Activated naive CD4-positive, alpha-beta T cell treated with anti-CD3 and anti-CD28 coated beads for 36 hours (primary cell): ENCODE data around the gene C12orf60. TPM values are rescaled to one million over a fixed set of nuclear protein-coding genes. Genes with fewer than 3 reads are reported as not detected.

Experiments
- CTCF ChIA-PET: fragments of 350-600 bp; sonication (Branson Sonifier 250); formaldehyde crosslinking; loops from one replicate; lab custom pipeline; 2021; ENCODE audit warnings: antibody characterized with exemption; lab: Charles Lee
- DNase-seq: peaks from one replicate; pipeline ENCODE4 v3.0.0-alpha.2; 2020
- H3K27ac Mint-ChIP-seq: one replicate; pipeline ENCODE4 v1.8.0; 2021; ENCODE audit warnings: mild to moderate bottlenecking, mixed read lengths
- H3K27me3 Mint-ChIP-seq: one replicate; pipeline ENCODE4 v1.8.0; 2021; ENCODE audit warnings: low read depth, mixed read lengths
- H3K36me3 Mint-ChIP-seq: one replicate; pipeline ENCODE4 v1.8.0; 2021; ENCODE audit warnings: low read depth, mixed read lengths
- H3K4me1 Mint-ChIP-seq: one replicate; pipeline ENCODE4 v1.8.0; 2021; ENCODE audit warnings: low read depth, mixed read lengths
- H3K4me3 Mint-ChIP-seq: one replicate; pipeline ENCODE4 v1.8.0; 2021; ENCODE audit warnings: mild to moderate bottlenecking, moderate library complexity, mixed read lengths
- H3K9me3 Mint-ChIP-seq: one replicate; pipeline ENCODE4 v1.8.0; 2021; ENCODE audit warnings: mixed read lengths
- intact Hi-C: fragments of 100-400 bp; cut with micrococcal nuclease; formaldehyde crosslinking; loops from one replicate; pipeline ENCODE4 v1.15.1; 2023
- total RNA-seq, 2 experiments: library from RNA; stranded (reverse); gene quantifications; one replicate each; pipeline ENCODE4 v1.2.3, GENCODE V29; 2021

C12orf60 gene
- total RNA-seq, 2 experiments from 2014 or later: 2.0 to 3.1 TPM

DNA sequence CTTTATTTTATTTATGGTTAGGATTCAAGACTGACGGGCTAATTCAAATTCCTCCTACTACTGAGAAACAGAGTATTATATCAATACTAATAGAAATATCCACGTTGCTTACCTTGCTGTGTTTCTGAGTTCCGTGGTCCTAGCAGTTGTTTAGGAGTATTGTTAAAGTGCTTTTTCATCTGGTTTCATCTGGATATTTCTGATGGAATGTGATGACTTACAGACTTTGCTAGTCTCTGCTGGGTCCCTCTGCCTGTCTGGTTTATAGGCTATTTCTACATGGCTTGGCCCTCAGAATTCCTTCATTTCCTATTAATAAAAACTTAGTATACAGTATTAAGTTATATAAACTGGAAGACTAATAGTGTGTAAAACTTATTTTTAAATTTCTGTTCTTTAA is 10.5 kb downstream of the C12orf60 start, which contains the start of gene SMCO3:
Gene SMCO3 (minus strand): TSS at position 169 of the 400 bp plus-strand sequence. CDS start 7,502 bp downstream, outside the sequence.
- peaks cover 13% of the 10 kb centered on the region for H3K4me1 Mint-ChIP-seq
- peaks cover 4% of the 10 kb centered on the region for H3K27me3 Mint-ChIP-seq
- peaks cover 4% of the 10 kb centered on the region for H3K9me3 Mint-ChIP-seq
- H3K27ac Mint-ChIP-seq: no peak within 1 kb of the TSS
- CTCF ChIA-PET: interaction anchor here (0.6 kb wide), 1 partner anchor 169 kb away, joined by 3 read pairs; no protein-coding TSS in a partner anchor
- intact Hi-C loops: no loop called here
- DNase-seq: no peak
- H3K4me3 Mint-ChIP-seq: no peak within 1 kb of the TSS
- no peaks in the 10 kb centered on the region for H3K36me3 Mint-ChIP-seq

DNA sequence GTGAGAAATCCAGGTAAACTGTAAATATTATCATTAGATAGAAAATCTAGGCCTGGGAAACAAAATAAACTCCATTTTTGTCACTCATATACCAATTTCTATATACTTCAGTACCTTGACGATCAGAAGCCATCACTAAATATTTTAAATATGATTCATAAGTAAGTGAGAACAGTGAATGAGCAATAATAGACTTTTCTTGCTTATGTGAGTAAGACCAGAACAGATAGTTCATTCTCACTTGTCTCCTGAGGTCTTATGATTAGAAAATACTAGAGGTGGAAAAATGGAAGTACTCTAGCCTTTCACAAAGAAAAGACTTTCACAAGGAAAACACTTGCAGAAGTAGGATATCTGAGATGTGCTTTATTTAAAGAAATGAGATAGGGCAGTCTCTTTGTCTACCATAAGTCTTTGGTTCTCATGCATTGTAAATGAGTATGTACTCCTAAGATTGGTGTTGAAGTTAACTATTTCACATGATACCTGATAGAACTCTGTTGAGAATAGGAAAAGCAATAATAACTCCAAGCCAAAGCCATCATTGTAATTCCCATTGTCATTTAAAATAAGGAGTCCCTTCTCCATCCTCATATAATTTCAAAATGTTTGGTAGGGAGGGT is 20.7 kb downstream of the C12orf60 start:
- CTCF ChIA-PET: interaction anchor here (1.3 kb wide), 2 partner anchors 25 to 171 kb away, joined by 3 to 4 read pairs; no protein-coding TSS in a partner anchor
- Mint-ChIP-seq H3K9me3 (no peaks in the 10 kb centered on the region), H3K36me3 (no peaks in the 10 kb centered on the region), H3K4me1 (peaks cover 22% of the 10 kb centered on the region), H3K27me3 (peaks cover 1% of the 10 kb centered on the region), H3K4me3 (no peak overlapping the region), H3K27ac (no peak overlapping the region)
- DNase-seq: no peak
- intact Hi-C loops: loop anchor here (1.0 to 5.0 kb wide), 4 partner anchors 21 to 748 kb away; partner anchors contain the start of genes C12orf60 and WBP11

DNA sequence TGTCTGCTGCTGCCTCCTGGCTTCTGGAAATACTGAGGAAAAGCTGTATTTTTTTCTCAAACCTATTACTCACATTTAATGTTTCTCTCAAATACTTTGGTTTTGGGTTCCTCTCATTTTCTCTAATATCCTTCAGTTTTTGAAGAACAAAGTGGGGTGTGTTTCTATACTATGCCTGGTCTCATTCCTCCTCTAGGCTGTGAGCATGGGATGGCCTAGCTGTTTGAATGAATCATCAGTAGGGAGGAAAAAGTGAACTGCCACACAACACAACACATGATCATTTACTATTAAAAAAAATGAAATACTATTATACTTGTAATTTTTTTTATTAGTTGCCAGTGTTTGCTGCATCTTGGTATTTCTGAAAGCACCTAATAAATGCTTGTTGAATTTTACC is 21.8 kb downstream of the C12orf60 start:
- DNase-seq: no peak
- Mint-ChIP-seq H3K27me3 (peaks cover 1% of the 10 kb centered on the region), H3K27ac (no peak overlapping the region), H3K9me3 (no peaks in the 10 kb centered on the region), H3K36me3 (no peaks in the 10 kb centered on the region), H3K4me1 (peaks cover 22% of the 10 kb centered on the region), H3K4me3 (no peak overlapping the region)
- intact Hi-C loops: no loop called here
- CTCF ChIA-PET: interaction anchor here (0.6 to 1.4 kb wide), 6 partner anchors 11 to 170 kb away, joined by 3 to 4 read pairs (median 3); no protein-coding TSS in a partner anchor

DNA sequence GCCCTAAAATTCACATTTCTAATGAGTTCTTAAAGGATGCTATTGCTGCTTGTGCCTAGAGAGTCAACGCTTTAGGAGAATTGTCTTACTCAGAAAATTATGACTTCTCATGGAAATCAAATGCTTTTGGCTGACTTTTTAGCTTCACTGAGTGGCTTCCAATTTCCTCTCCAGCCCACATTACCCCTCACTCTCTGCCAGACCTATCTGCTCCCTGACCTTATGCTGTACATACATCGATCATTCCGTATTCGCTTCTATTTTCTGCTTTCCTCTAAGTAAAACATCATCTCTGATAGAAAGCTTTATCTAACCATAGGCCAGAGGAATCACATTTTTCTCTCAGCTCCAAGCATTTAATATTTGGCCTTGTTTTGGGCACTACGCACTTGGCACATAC is 23.0 kb downstream of the C12orf60 start:
- no peaks in the 10 kb centered on the region for H3K9me3 Mint-ChIP-seq
- H3K4me1 Mint-ChIP-seq: peaks cover 22% of the 10 kb centered on the region
- no peaks in the 10 kb centered on the region for H3K36me3 Mint-ChIP-seq
- peaks cover 1% of the 10 kb centered on the region for H3K27me3 Mint-ChIP-seq
- CTCF ChIA-PET: no interaction called here
- no peak overlapping the region for H3K4me3 Mint-ChIP-seq
- DNase-seq: no peak
- H3K27ac Mint-ChIP-seq: no peak overlapping the region
- intact Hi-C loops: no loop called here

DNA sequence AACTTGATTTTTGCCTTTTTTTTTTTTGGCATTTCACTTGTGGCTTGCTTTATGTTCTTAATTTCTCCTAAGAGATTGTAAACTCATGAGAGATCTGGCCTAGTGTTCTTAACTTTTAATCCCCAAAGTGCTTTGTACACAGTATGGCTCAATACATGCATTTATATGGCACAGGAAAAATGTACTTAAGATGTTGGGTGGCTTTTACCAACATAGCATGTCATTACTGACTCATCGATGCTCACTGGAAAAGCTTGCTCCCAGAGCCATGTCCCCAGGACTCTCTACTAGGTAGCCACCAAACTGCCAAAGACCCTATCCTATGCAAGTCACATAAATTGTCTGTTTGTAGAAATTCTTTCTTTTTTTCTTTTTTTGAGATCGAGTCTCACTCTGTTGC is 23.6 kb downstream of the C12orf60 start:
- Mint-ChIP-seq H3K4me3 (no peak overlapping the region), H3K36me3 (no peaks in the 10 kb centered on the region), H3K27me3 (no peaks in the 10 kb centered on the region), H3K9me3 (no peaks in the 10 kb centered on the region), H3K4me1 (peaks cover 22% of the 10 kb centered on the region), H3K27ac (no peak overlapping the region)
- CTCF ChIA-PET: interaction anchor here (2.7 kb wide), 1 partner anchor 168 kb away, joined by 8 read pairs; no protein-coding TSS in a partner anchor
- intact Hi-C loops: no loop called here
- no peak for DNase-seq

DNA sequence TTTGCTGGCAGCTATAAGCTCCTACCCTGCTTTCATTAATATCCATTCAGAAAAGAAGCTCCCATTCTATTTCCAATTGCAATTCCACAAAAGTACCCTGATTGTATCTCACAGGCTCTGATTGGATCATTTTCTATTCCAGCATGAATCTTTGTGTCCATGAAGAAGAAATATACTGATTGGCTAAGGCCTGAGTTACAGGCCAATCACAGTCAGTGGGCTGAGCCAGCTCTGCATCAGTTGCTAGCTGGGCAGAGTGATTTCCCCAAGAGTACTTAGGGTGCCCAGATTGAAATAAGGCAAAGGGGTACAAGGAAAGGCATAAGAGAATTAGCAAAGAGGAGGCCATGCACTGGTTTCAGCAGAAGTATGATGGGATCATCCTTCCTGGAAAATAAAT is 25.4 kb downstream of the C12orf60 start:
- intact Hi-C loops: no loop called here

DNA sequence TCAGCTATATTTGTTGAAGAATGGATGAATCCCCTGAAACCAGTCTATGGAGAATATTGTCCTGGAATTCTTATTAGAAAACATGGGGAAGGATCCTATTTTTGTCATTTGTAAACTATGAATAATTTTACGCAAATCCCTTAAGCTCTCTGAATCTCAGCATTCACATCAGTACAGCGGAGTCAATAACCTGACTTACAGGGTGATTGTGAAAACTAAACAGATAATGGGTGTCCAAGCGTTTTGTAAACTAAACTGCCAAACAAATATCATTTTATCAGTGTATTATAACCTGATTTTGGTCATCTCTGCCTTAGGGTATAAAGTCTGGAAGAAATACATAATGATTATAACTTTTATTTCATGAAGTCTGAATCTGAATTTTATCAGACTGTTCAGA is 29.9 kb downstream of the C12orf60 start:
- H3K27ac Mint-ChIP-seq: no peak overlapping the region
- peaks cover 6% of the 10 kb centered on the region for H3K27me3 Mint-ChIP-seq
- CTCF ChIA-PET: interaction anchor here (0.8 to 1.2 kb wide), 2 partner anchors 10 to 15 kb away, joined by 3 read pairs; partner anchors contain the start of gene ART4
- H3K4me1 Mint-ChIP-seq: no peaks in the 10 kb centered on the region
- H3K4me3 Mint-ChIP-seq: no peak overlapping the region
- H3K36me3 Mint-ChIP-seq: no peaks in the 10 kb centered on the region
- H3K9me3 Mint-ChIP-seq: no peaks in the 10 kb centered on the region
- intact Hi-C loops: no loop called here
- DNase-seq: no peak

More for the DNA sequence above, 25.4 kb downstream of the C12orf60 start:
- Mint-ChIP-seq H3K27me3 (peaks cover under 1% of the 10 kb centered on the region), H3K4me3 (no peak overlapping the region), H3K4me1 (peaks cover 14% of the 10 kb centered on the region), H3K36me3 (no peaks in the 10 kb centered on the region), H3K9me3 (no peaks in the 10 kb centered on the region), H3K27ac (no peak overlapping the region)
- no peak for DNase-seq
- CTCF ChIA-PET: interaction anchor here (0.8 to 2.7 kb wide), 2 partner anchors 9 to 166 kb away, joined by 3 to 8 read pairs; no protein-coding TSS in a partner anchor

DNA sequence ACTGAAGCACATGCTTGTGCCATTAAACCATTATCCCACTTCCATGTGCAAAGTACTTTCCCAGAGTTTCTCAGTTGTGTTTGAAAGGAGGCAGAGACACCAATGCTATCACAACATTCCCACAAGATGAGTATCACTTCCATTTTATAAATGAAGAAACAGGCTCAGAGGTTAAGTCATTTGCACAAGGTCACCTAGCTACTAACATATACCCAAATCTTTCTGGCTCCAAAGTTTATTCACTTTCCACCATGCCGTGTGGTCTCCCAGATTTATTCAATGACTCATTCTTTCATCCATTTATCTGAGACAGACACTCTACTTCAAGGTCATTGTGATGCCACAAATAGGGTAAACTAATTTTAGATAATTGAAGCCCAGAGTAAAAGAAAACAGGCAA is 30.5 kb downstream of the C12orf60 start:
- no peak overlapping the region for H3K27ac Mint-ChIP-seq
- no peak for DNase-seq
- no peaks in the 10 kb centered on the region for H3K36me3 Mint-ChIP-seq
- H3K9me3 Mint-ChIP-seq: no peaks in the 10 kb centered on the region
- CTCF ChIA-PET: no interaction called here
- H3K4me1 Mint-ChIP-seq: no peaks in the 10 kb centered on the region
- no peak overlapping the region for H3K4me3 Mint-ChIP-seq
- intact Hi-C loops: no loop called here
- peaks cover 6% of the 10 kb centered on the region for H3K27me3 Mint-ChIP-seq

DNA sequence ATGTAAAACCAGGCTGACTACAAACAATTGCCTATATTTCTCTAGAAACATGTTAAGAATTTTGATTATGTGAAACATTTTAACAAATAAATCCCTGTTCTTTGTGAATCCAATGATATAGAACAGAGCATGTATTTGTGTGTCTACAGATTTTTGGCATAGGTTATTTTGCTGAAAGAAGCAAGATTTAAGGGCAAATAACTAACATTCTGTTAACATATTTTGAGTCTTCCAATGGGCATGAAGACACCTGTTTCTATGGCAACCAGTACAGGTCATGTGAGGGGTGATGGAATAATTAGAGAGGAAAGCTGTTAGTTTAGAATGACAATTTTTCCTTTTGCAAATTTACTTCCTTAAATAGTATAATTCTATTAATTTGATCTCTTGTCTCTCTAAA is 31.0 kb downstream of the C12orf60 start:
- no peak overlapping the region for H3K4me3 Mint-ChIP-seq
- intact Hi-C loops: no loop called here
- CTCF ChIA-PET: no interaction called here
- no peak overlapping the region for H3K27ac Mint-ChIP-seq
- H3K4me1 Mint-ChIP-seq: no peaks in the 10 kb centered on the region
- no peaks in the 10 kb centered on the region for H3K9me3 Mint-ChIP-seq
- peaks cover 6% of the 10 kb centered on the region for H3K27me3 Mint-ChIP-seq
- no peaks in the 10 kb centered on the region for H3K36me3 Mint-ChIP-seq
- no peak for DNase-seq

DNA sequence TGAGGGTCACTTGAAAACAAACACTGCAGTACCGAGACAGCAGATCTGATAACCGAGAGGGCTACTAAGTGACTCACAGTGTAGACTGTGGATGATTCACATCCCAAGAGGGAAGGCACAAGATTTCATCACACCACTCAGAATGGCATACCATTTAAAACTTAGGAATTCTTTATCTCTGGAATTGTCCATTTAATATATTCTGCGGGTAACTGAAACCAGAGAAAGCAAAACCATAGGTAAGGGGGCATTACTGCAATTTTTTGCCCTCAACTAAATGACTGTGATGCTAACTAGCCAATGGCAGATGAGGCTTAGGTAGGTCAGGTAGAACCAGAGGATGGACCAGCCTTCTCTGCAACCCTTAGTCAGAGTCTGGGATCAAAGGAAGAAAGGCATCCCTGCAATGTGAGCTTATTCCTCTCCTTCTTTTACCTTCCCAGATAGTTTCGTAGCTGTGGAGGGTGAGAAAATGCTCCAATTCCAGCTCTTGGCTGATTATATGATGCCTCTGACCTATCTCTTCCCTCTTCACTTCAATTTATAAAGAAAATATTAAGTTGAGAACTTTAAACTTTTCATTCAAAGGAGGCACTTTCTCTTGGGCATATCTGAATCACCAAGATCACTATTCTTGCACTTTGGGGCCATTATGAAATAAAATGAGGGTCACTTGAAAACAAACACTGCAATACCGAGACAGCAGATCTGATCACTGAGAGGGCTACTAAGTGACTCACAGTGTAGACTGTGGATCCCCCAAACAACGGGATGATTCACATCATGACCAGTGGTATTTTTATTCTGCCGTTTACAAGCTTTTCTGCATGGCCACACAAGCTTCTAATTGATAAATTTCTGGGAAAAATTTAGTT is 33.1 kb downstream of the C12orf60 start:
- DNase-seq: no peak
- Mint-ChIP-seq H3K36me3 (no peaks in the 10 kb centered on the region), H3K9me3 (no peaks in the 10 kb centered on the region), H3K4me1 (no peaks in the 10 kb centered on the region), H3K27ac (no peak overlapping the region), H3K27me3 (peaks cover 6% of the 10 kb centered on the region), H3K4me3 (no peak overlapping the region)
- CTCF ChIA-PET: interaction anchor here (0.7 to 1.8 kb wide), 4 partner anchors 9 to 158 kb away, joined by 3 to 4 read pairs (median 3); no protein-coding TSS in a partner anchor
- intact Hi-C loops: no loop called here

DNA sequence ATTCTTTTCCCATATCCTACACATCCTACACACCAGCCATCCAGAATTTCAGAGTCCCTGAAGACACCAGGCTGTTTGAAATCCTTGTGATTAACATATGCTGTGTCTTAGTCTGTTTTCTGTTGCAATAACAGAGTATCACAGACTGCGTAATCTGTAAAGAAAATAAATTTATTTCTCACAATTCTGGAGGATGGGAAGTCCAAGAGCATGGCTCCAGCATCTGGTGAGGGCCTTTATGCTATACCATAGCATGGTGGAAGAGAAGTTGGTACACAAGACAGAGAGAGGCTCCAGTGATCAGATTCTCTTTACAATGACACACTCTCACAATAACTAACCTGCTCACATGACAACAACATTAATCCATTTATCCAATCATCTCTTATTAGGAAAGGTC is 35.8 kb downstream of the C12orf60 start:
- no peak for DNase-seq
- no peaks in the 10 kb centered on the region for H3K4me1 Mint-ChIP-seq
- no peaks in the 10 kb centered on the region for H3K36me3 Mint-ChIP-seq
- peaks cover 4% of the 10 kb centered on the region for H3K27me3 Mint-ChIP-seq
- H3K9me3 Mint-ChIP-seq: no peaks in the 10 kb centered on the region
- intact Hi-C loops: no loop called here
- H3K27ac Mint-ChIP-seq: no peak overlapping the region
- CTCF ChIA-PET: interaction anchor here (1.4 kb wide), 1 partner anchor 382 kb away, joined by 3 read pairs; the partner anchor contains the start of gene RERG
- no peak overlapping the region for H3K4me3 Mint-ChIP-seq

DNA sequence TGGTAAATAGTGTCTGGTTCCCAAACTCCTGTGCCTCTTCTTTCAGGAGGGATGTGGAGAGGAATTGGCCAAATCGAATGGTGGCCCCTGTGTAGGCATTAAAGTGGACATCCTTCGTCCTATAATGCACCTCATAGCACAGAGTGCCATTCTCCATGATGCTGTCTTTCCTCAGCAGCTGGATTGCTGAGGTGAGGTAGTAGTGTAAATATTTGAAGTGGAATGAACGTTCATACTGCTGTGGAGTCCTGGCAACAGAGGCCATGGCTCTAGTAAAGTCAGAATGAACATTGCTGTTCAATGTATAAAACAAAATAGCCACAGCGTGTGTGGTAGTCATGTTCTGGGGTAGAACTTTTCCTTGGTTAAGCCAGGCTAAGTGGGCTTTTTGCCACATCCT is 37.1 kb downstream of the C12orf60 start:
- no peaks in the 10 kb centered on the region for H3K27me3 Mint-ChIP-seq
- no peaks in the 10 kb centered on the region for H3K36me3 Mint-ChIP-seq
- no peak for DNase-seq
- intact Hi-C loops: loop anchor here (10.0 kb wide), 1 partner anchor 684 kb away; no protein-coding TSS in a partner anchor
- H3K4me3 Mint-ChIP-seq: no peak overlapping the region
- H3K27ac Mint-ChIP-seq: no peak overlapping the region
- peaks cover 4% of the 10 kb centered on the region for H3K4me1 Mint-ChIP-seq
- H3K9me3 Mint-ChIP-seq: no peaks in the 10 kb centered on the region
- CTCF ChIA-PET: no interaction called here
